ENCODE results near the gene TPK1.

- TF ChIP-seq TAF1 (IDR thresholded peaks at IDR 0.05; ENCODE audit: borderline replicate concordance, low read depth, low read length), result no peak
- no peak for TF ChIP-seq POLR2AphosphoS5 (IDR thresholded peaks at IDR 0.05; ENCODE audit: low read depth, low read length)
- TF ChIP-seq CTCF (IDR thresholded peaks at IDR 0.05), result no peak
- no peak for TF ChIP-seq USF2 (IDR thresholded peaks at IDR 0.05; ENCODE audit: borderline replicate concordance, low read depth, low read length)
- no peak for TF ChIP-seq GABPA (IDR thresholded peaks at IDR 0.05; ENCODE audit: low read depth)
- no peak for TF ChIP-seq NFIC (IDR thresholded peaks at IDR 0.05; ENCODE audit: borderline replicate concordance)
Measured at GRCh38 chr7:144731661-144732351, 104.0 kb downstream of the TPK1 start.
